ENCODE data around the gene NLRP1.

NLRP1 gene

GRCh38 chr17:5557485-5557884 is 26.8 kb downstream of the NLRP1 start:
- DNase-seq (ENCODE audit: low read depth): no peak

- no peak for DNase-seq (ENCODE audit: low read depth)
Observed at GRCh38 chr17:5555254-5555653, 29.1 kb downstream of the NLRP1 start.

- no peak for DNase-seq (ENCODE audit: low read depth)
Observed at GRCh38 chr17:5553479-5553878, 30.8 kb downstream of the NLRP1 start.

GRCh38 chr17:5552841-5553240 is 31.5 kb downstream of the NLRP1 start:
- DNase-seq (ENCODE audit: low read depth): no peak

- no peak for DNase-seq (ENCODE audit: low read depth)
Observed at GRCh38 chr17:5545051-5545987, 39.0 kb downstream of the NLRP1 start.

- no peak for DNase-seq (ENCODE audit: low read depth)
Observed at GRCh38 chr17:5544115-5544514, 40.2 kb downstream of the NLRP1 start.

- no peak for DNase-seq (ENCODE audit: low read depth)
Observed at GRCh38 chr17:5541610-5542202, 42.6 kb downstream of the NLRP1 start.

- DNase-seq (ENCODE audit: low read depth): no peak
Observed at GRCh38 chr17:5540321-5540720, 44.0 kb downstream of the NLRP1 start.

GRCh38 chr17:5539286-5539685 is 45.0 kb downstream of the NLRP1 start:
- no peak for DNase-seq (ENCODE audit: low read depth)

GRCh38 chr17:5536866-5537650 is 47.3 kb downstream of the NLRP1 start:
- no peak for DNase-seq (ENCODE audit: low read depth)

GRCh38 chr17:5535436-5535835 is 48.9 kb downstream of the NLRP1 start:
- no peak for DNase-seq (ENCODE audit: low read depth)

GRCh38 chr17:5533486-5534315 is 50.6 kb downstream of the NLRP1 start:
- no peak for DNase-seq (ENCODE audit: low read depth)

- no peak for DNase-seq (ENCODE audit: low read depth)
Observed at GRCh38 chr17:5532581-5532980, 51.7 kb downstream of the NLRP1 start.

- no peak for DNase-seq (ENCODE audit: low read depth)
Observed at GRCh38 chr17:5531085-5531418, 53.3 kb downstream of the NLRP1 start.

- DNase-seq (ENCODE audit: low read depth): no peak
Observed at GRCh38 chr17:5530265-5531084, 53.8 kb downstream of the NLRP1 start.

- DNase-seq (ENCODE audit: low read depth): no peak
Observed at GRCh38 chr17:5527601-5528250, 56.6 kb downstream of the NLRP1 start.

- no peak for DNase-seq (ENCODE audit: low read depth)
Observed at GRCh38 chr17:5526821-5527598, 57.3 kb downstream of the NLRP1 start.

GRCh38 chr17:5523249-5523648 is 61.1 kb downstream of the NLRP1 start:
- DNase-seq (ENCODE audit: low read depth): no peak

- DNase-seq (ENCODE audit: low read depth): no peak
Observed at GRCh38 chr17:5522476-5522875, 61.8 kb downstream of the NLRP1 start.

Data from T-helper 22 cell (primary cell).